Common myeloid progenitor, CD34-positive (primary cell): ENCODE data around the gene VAV3.
A peak's percentile ranks its signal among the peaks of the same experiment; 100 is the strongest.

Experiments
- CTCF ChIA-PET: fragments of 350-600 bp; sonication (Branson Sonifier 250); formaldehyde crosslinking; loops from one replicate; lab custom pipeline; 2021; ENCODE audit warnings: antibody characterized with exemption; lab: Charles Lee
- POLR2A ChIA-PET: fragments of 350-600 bp; sonication (Branson Sonifier 250); formaldehyde crosslinking; loops from one replicate; lab custom pipeline; 2021; ENCODE audit warnings: antibody characterized with exemption; lab: Charles Lee
- DNase-seq, 3 donors: peaks; one replicate each; pipeline versions ENCODE4 v3.0.0 to v3.0.0-alpha.2; 2013
- H3K27ac ChIP-seq, 2 experiments: 1 replicate in 1 of 2; 2 replicates in 1 of 2; pipeline ENCODE4 v1.7.0; 2013; ENCODE audit warnings: inconsistent platforms in 2 of 2, low read length in 2 of 2, mild to moderate bottlenecking in 2 of 2, low read depth in 1 of 2, moderate library complexity in 1 of 2; ENCODE audit not compliant: severe bottlenecking in 2 of 2, insufficient read depth in 1 of 2, poor library complexity in 1 of 2
- H3K27me3 ChIP-seq, 5 experiments: replicated peaks in 2 of 5; 1 replicate in 3 of 5; 2 replicates in 2 of 5; pipeline versions ENCODE4 v1.6.1 to v1.7.0; 2013; ENCODE audit warnings: low read length in 4 of 5, mild to moderate bottlenecking in 2 of 5, moderate library complexity in 2 of 5, inconsistent platforms in 1 of 5; ENCODE audit not compliant: insufficient read depth in 5 of 5, control insufficient read depth in 4 of 5
- H3K36me3 ChIP-seq, 4 experiments: 1 replicate in 2 of 4; 2 replicates in 2 of 4; pipeline versions ENCODE4 v1.6.1 to v1.7.0; 2013; ENCODE audit warnings: low read length in 3 of 4, control low read depth in 1 of 4, mild to moderate bottlenecking in 1 of 4; ENCODE audit not compliant: control insufficient read depth in 4 of 4, insufficient read depth in 4 of 4
- H3K4me1 ChIP-seq, 4 experiments: 1 replicate in 3 of 4; 2 replicates in 1 of 4; pipeline versions ENCODE4 v1.6.1 to v1.7.1; 2013; ENCODE audit warnings: low read length in 3 of 4, mild to moderate bottlenecking in 3 of 4, control low read depth in 1 of 4, inconsistent platforms in 1 of 4, moderate library complexity in 1 of 4; ENCODE audit not compliant: control insufficient read depth in 4 of 4, insufficient read depth in 4 of 4; ENCODE audit errors: control extremely low read depth in 1 of 4
- H3K4me3 ChIP-seq, 7 experiments: 1 replicate in 4 of 7; 2 replicates in 3 of 7; pipeline versions ENCODE4 v1.5.1 to v1.7.0; 2013; ENCODE audit warnings: mild to moderate bottlenecking in 7 of 7, low read length in 6 of 7, moderate library complexity in 6 of 7, inconsistent platforms in 2 of 7, low read depth in 2 of 7, control low read depth in 1 of 7; ENCODE audit not compliant: insufficient read depth in 4 of 7, control insufficient read depth in 1 of 7; ENCODE audit errors: extremely low read depth in 1 of 7
- H3K9me3 ChIP-seq, 5 experiments: 1 replicate in 4 of 5; 2 replicates in 1 of 5; pipeline versions ENCODE4 v1.6.1 to v1.7.1; 2013; ENCODE audit warnings: low read length in 4 of 5, mild to moderate bottlenecking in 2 of 5, inconsistent platforms in 1 of 5, low read depth in 1 of 5, moderate library complexity in 1 of 5; ENCODE audit not compliant: control insufficient read depth in 4 of 5, insufficient read depth in 2 of 5; ENCODE audit errors: control extremely low read depth in 1 of 5
- WGBS: methylation state at CpG from one replicate; pipeline ENCODE4 v1.1.5; 2013; ENCODE audit not compliant: insufficient coverage; 5-methylcytosine and 5-hydroxymethylcytosine counted together

The VAV3 gene

GRCh38 chr1:107538502-107538901, 426.5 kb downstream of the VAV3 start:
- H3K9me3 ChIP-seq, result no peaks in the 10 kb centered on the region
- H3K27me3 ChIP-seq, result no peaks in the 10 kb centered on the region
- no peak for DNase-seq
- ChIA-PET POLR2A (no interaction called here), CTCF (interaction anchor here (1.5 kb wide), 1 partner anchor 10 kb away, joined by 4 read pairs; no protein-coding TSS in a partner anchor)
- WGBS, result 95% methylated on average over 3 of the region's 5 CpGs
- no peak overlapping the region for H3K4me3 ChIP-seq
- no peaks in the 10 kb centered on the region for H3K36me3 ChIP-seq
- no peak overlapping the region for H3K27ac ChIP-seq
- H3K4me1 ChIP-seq, result no peaks in the 10 kb centered on the region

GRCh38 chr1:107536266-107536665, 428.7 kb downstream of the VAV3 start:
- Histone ChIP-seq H3K9me3 (no peaks in the 10 kb centered on the region), H3K36me3 (no peaks in the 10 kb centered on the region), H3K4me3 (no peak overlapping the region), H3K27me3 (no peaks in the 10 kb centered on the region), H3K27ac (no peak overlapping the region), H3K4me1 (no peaks in the 10 kb centered on the region)
- CTCF ChIA-PET, result no interaction called here
- POLR2A ChIA-PET, result no interaction called here
- WGBS, result 59% methylated on average over 2 of the region's 3 CpGs
- no peak for DNase-seq

GRCh38 chr1:107535091-107535490, 429.9 kb downstream of the VAV3 start:
- no peak overlapping the region for H3K4me3 ChIP-seq
- H3K27ac ChIP-seq, result no peak overlapping the region
- ChIA-PET CTCF (interaction anchor here (1.0 kb wide), 1 partner anchor 9 kb away, joined by 3 read pairs; no protein-coding TSS in a partner anchor), POLR2A (no interaction called here)
- no peaks in the 10 kb centered on the region for H3K4me1 ChIP-seq
- DNase-seq, result peak in 2 of 3 donors; percentile 15 to 18
- no peaks in the 10 kb centered on the region for H3K27me3 ChIP-seq
- WGBS, result 100% methylated on average over 1 of the region's 6 CpGs
- no peaks in the 10 kb centered on the region for H3K9me3 ChIP-seq
- no peaks in the 10 kb centered on the region for H3K36me3 ChIP-seq

- Histone ChIP-seq H3K9me3 (no peaks in the 10 kb centered on the region), H3K36me3 (no peaks in the 10 kb centered on the region), H3K4me3 (no peak overlapping the region), H3K27ac (no peak overlapping the region), H3K27me3 (no peaks in the 10 kb centered on the region), H3K4me1 (no peaks in the 10 kb centered on the region)
- WGBS, result 100% methylated on average over 1 of the region's 1 CpG
- no peak for DNase-seq
- ChIA-PET POLR2A (no interaction called here), CTCF (no interaction called here)
Observed at GRCh38 chr1:107534632-107535031, 430.3 kb downstream of the VAV3 start.

- no CpG with 5 or more reads among the region's 2 CpGs for WGBS
- ChIA-PET CTCF (interaction anchor here (0.9 kb wide), 1 partner anchor 100 kb away, joined by 3 read pairs; no protein-coding TSS in a partner anchor), POLR2A (interaction anchor here (0.6 kb wide), 1 partner anchor 184 kb away, joined by 5 read pairs; no protein-coding TSS in a partner anchor)
- Histone ChIP-seq H3K27me3 (no peaks in the 10 kb centered on the region), H3K27ac (no peak overlapping the region), H3K9me3 (no peaks in the 10 kb centered on the region), H3K36me3 (no peaks in the 10 kb centered on the region), H3K4me3 (no peak overlapping the region), H3K4me1 (no peaks in the 10 kb centered on the region)
- DNase-seq, result no peak
Observed at GRCh38 chr1:107533436-107533835, 431.5 kb downstream of the VAV3 start.

- CTCF ChIA-PET, result interaction anchor here (0.9 kb wide), 1 partner anchor 99 kb away, joined by 3 read pairs; no protein-coding TSS in a partner anchor
- H3K4me1 ChIP-seq, result no peaks in the 10 kb centered on the region
- no peak overlapping the region for H3K27ac ChIP-seq
- no peak overlapping the region for H3K4me3 ChIP-seq
- POLR2A ChIA-PET, result no interaction called here
- no peaks in the 10 kb centered on the region for H3K36me3 ChIP-seq
- no peaks in the 10 kb centered on the region for H3K27me3 ChIP-seq
- H3K9me3 ChIP-seq, result no peaks in the 10 kb centered on the region
- WGBS, result 87% methylated on average over 5 of the region's 5 CpGs
- no peak for DNase-seq
Observed at GRCh38 chr1:107532318-107532717, 432.7 kb downstream of the VAV3 start.

- no peak overlapping the region for H3K27ac ChIP-seq
- H3K36me3 ChIP-seq, result no peaks in the 10 kb centered on the region
- H3K27me3 ChIP-seq, result no peaks in the 10 kb centered on the region
- H3K9me3 ChIP-seq, result no peaks in the 10 kb centered on the region
- DNase-seq, result no peak
- POLR2A ChIA-PET, result no interaction called here
- CTCF ChIA-PET, result interaction anchor here (0.9 to 3.9 kb wide), 2 partner anchors 100 to 101 kb away, joined by 3 to 30 read pairs; no protein-coding TSS in a partner anchor
- no peaks in the 10 kb centered on the region for H3K4me1 ChIP-seq
- WGBS, result 89% methylated on average over 5 of the region's 12 CpGs
- H3K4me3 ChIP-seq, result no peak overlapping the region
Observed at GRCh38 chr1:107531065-107531908, 433.7 kb downstream of the VAV3 start.
